Uterus (tissue), 2 donors: ENCODE results near the gene MBD5.

ENCODE experiments used
- CTCF ChIP-seq, 4 experiments: fragments of 200-600 bp in 2 of 4; fragments of 450-650 bp in 2 of 4; sonication (generic) in 2 of 4; IDR thresholded peaks; one replicate each; pipeline ENCODE4 v1.5.1; 2016 to 2019; ENCODE audit warnings: antibody characterized with exemption in 4 of 4, mild to moderate bottlenecking in 2 of 4, moderate library complexity in 1 of 4
- POLR2A ChIP-seq, 2 donors: fragments of 450-650 bp; IDR thresholded peaks; one replicate each; pipeline ENCODE4 v1.6.1; 2016; ENCODE audit warnings: antibody characterized with exemption in 2 of 2, mild to moderate bottlenecking in 1 of 2, moderate library complexity in 1 of 2

- TF ChIP-seq CTCF (IDR thresholded peaks at IDR 0.05): no peak
- TF ChIP-seq POLR2A (IDR thresholded peaks at IDR 0.05): no peak
Observed at GRCh38 chr2:148511883-148512282, 491.0 kb downstream of the MBD5 start.
